ENCODE results near the gene TICAM2. TPM values are rescaled to one million over a fixed set of nuclear protein-coding genes. Genes with fewer than 3 reads are reported as not detected.
A peak's percentile ranks its signal among the peaks of the same experiment; 100 is the strongest.

The TICAM2 gene
- total and polyA plus RNA-seq, 10 donors = 2.9 to 9.2 (median 5.3) TPM

- 79 to 91% (median 85%) methylated on average over 3 of the region's 3 CpGs for WGBS, 5 donors
- TF ChIP-seq POLR2A (IDR thresholded peaks at IDR 0.05) (no peak), CTCF (IDR thresholded peaks at IDR 0.05 in 8 of 11, conservative IDR thresholded peaks at IDR 0.05 in 3 of 11) (no peak), POLR2AphosphoS5 (IDR thresholded peaks at IDR 0.05) (no peak)
- intact Hi-C loops (cut with DNase I; ENCODE audit: low total_unique reads) = no loop called here
- Histone ChIP-seq H3K4me3 (peak overlapping the region in 3 of 8 donors; percentile 64 to 80 (median 69)), H3K4me1 (peaks cover 8 to 65% (median 45%) of the 10 kb centered on the region in 6 donors), H3K36me3 (no peaks in the 10 kb centered on the region), H3K27me3 (replicated peaks in 1 of 7) (no peaks in the 10 kb centered on the region), H3K27ac (peak overlapping the region in 5 of 8 donors; percentile 36 to 94 (median 92)), H3K9me3 (no peaks in the 10 kb centered on the region)
- DNase-seq = no peak
These were observed 1.5 kb downstream of the TICAM2 start for GRCh38 chr5:115600766-115601165.

GRCh38 chr5:115599924-115600323 is 2.4 kb downstream of the TICAM2 start:
- TF ChIP-seq CTCF (IDR thresholded peaks at IDR 0.05 in 8 of 11, conservative IDR thresholded peaks at IDR 0.05 in 3 of 11) = no peak
- no peak for TF ChIP-seq POLR2A (IDR thresholded peaks at IDR 0.05)
- TF ChIP-seq POLR2AphosphoS5 (IDR thresholded peaks at IDR 0.05) = no peak
- no peak for DNase-seq
- Histone ChIP-seq H3K27ac (peak overlapping the region in 6 of 8 donors; percentile 36 to 94 (median 90)), H3K36me3 (no peaks in the 10 kb centered on the region), H3K4me1 (peaks cover 8 to 65% (median 45%) of the 10 kb centered on the region in 6 donors), H3K4me3 (no peak overlapping the region), H3K9me3 (no peaks in the 10 kb centered on the region), H3K27me3 (replicated peaks in 1 of 7) (no peaks in the 10 kb centered on the region)
- intact Hi-C loops (cut with DNase I; ENCODE audit: low total_unique reads) = no loop called here
- WGBS, 5 donors = 73 to 94% (median 81%) methylated on average over 2 of the region's 2 CpGs

GRCh38 chr5:115599502-115599901 is 2.8 kb downstream of the TICAM2 start:
- H3K27me3 ChIP-seq (replicated peaks in 1 of 7) = no peaks in the 10 kb centered on the region
- intact Hi-C loops (cut with DNase I; ENCODE audit: low total_unique reads) = no loop called here
- no peaks in the 10 kb centered on the region for H3K9me3 ChIP-seq
- H3K4me3 ChIP-seq = no peak overlapping the region
- TF ChIP-seq POLR2AphosphoS5 (IDR thresholded peaks at IDR 0.05) (peak in 1 of 3 donors; percentile 73), POLR2A (IDR thresholded peaks at IDR 0.05) (no peak)
- H3K27ac ChIP-seq = peak overlapping the region in 6 of 8 donors; percentile 36 to 94 (median 90)
- peak; percentile 62 for DNase-seq
- H3K4me1 ChIP-seq = peaks cover 8 to 61% (median 45%) of the 10 kb centered on the region in 6 donors
- no peaks in the 10 kb centered on the region for H3K36me3 ChIP-seq
- 67 to 85% (median 72%) methylated on average over 1 of the region's 1 CpG for WGBS, 5 donors

GRCh38 chr5:115594128-115595047 is 7.9 kb downstream of the TICAM2 start:
- peaks cover 0 to 14% (median 7%) of the 10 kb centered on the region in 6 donors for H3K4me1 ChIP-seq
- no peaks in the 10 kb centered on the region for H3K36me3 ChIP-seq
- no peak for TF ChIP-seq POLR2A (IDR thresholded peaks at IDR 0.05)
- no peak for TF ChIP-seq POLR2AphosphoS5 (IDR thresholded peaks at IDR 0.05)
- TF ChIP-seq CTCF (IDR thresholded peaks at IDR 0.05 in 8 of 11, conservative IDR thresholded peaks at IDR 0.05 in 3 of 11) = no peak
- DNase-seq = no peak
- 81 to 90% (median 89%) methylated on average over 2 of the region's 2 CpGs for WGBS, 5 donors
- H3K9me3 ChIP-seq = no peaks in the 10 kb centered on the region
- H3K4me3 ChIP-seq = no peak overlapping the region
- intact Hi-C loops (cut with DNase I; ENCODE audit: low total_unique reads) = no loop called here
- no peaks in the 10 kb centered on the region for H3K27me3 ChIP-seq (replicated peaks in 1 of 7)
- no peak overlapping the region for H3K27ac ChIP-seq

All from spleen (tissue), 11 donors.